ENCODE measurements around the gene ASIC2. TPM values are rescaled to one million over a fixed set of nuclear protein-coding genes. Genes with fewer than 3 reads are reported as not detected.

Gene ASIC2
- total RNA-seq, 1 experiment from 2014 or later, result not detected

GRCh38 chr17:33135691-33136090 is 157.4 kb downstream of the ASIC2 start:
- H3K27me3 ChIP-seq (replicated peaks; ENCODE audit: control insufficient read depth, insufficient read depth, low read length), result no peaks in the 10 kb centered on the region; the same call in 1 of the 2 replicates
- CTCF ChIA-PET, result no interaction called here
- no peak overlapping the region for H3K4me3 ChIP-seq (ENCODE audit: low read depth, low read length)
- Mint-ChIP-seq H3K27me3 (ENCODE audit: insufficient read depth, unreplicated experiment) (peaks cover 20% of the 10 kb centered on the region), H3K4me3 (ENCODE audit: unreplicated experiment) (no peak overlapping the region), H3K4me1 (ENCODE audit: low read depth, unreplicated experiment) (no peaks in the 10 kb centered on the region), H3K9me3 (ENCODE audit: unreplicated experiment) (no peaks in the 10 kb centered on the region), H3K36me3 (ENCODE audit: insufficient read depth, unreplicated experiment) (no peaks in the 10 kb centered on the region), H3K27ac (ENCODE audit: unreplicated experiment) (no peak overlapping the region)
- H3K36me3 ChIP-seq (ENCODE audit: control insufficient read depth, insufficient read depth, low read length), result no peaks in the 10 kb centered on the region
- no peak for DNase-seq
- no peak for TF ChIP-seq CTCF (IDR thresholded peaks at IDR 0.05; ENCODE audit: insufficient read depth in 1 of 2, low read depth in 1 of 2, low read length in 1 of 2, severe bottlenecking in 1 of 2, unreplicated experiment in 1 of 2)
- POLR2A ChIA-PET, result no interaction called here
- H3K9me3 ChIP-seq, result no peaks in the 10 kb centered on the region
- intact Hi-C loops (cut with micrococcal nuclease; ENCODE audit: unreplicated experiment), result no loop called here
- H3K4me1 ChIP-seq, result no peaks in the 10 kb centered on the region
- no TSS peak for BruUV-seq (replicated peaks)

GRCh38 chr17:33131620-33132019 is 161.5 kb downstream of the ASIC2 start:
- POLR2A ChIA-PET, result no interaction called here
- no peaks in the 10 kb centered on the region for H3K9me3 ChIP-seq
- intact Hi-C loops (cut with micrococcal nuclease; ENCODE audit: unreplicated experiment), result no loop called here
- no peak for DNase-seq
- H3K27me3 ChIP-seq (replicated peaks; ENCODE audit: control insufficient read depth, insufficient read depth, low read length), result no peaks in the 10 kb centered on the region; the same call in 1 of the 2 replicates
- Mint-ChIP-seq H3K4me3 (ENCODE audit: unreplicated experiment) (no peak overlapping the region), H3K9me3 (ENCODE audit: unreplicated experiment) (no peaks in the 10 kb centered on the region), H3K27me3 (ENCODE audit: insufficient read depth, unreplicated experiment) (peaks cover 35% of the 10 kb centered on the region), H3K4me1 (ENCODE audit: low read depth, unreplicated experiment) (no peaks in the 10 kb centered on the region), H3K27ac (ENCODE audit: unreplicated experiment) (no peak overlapping the region), H3K36me3 (ENCODE audit: insufficient read depth, unreplicated experiment) (no peaks in the 10 kb centered on the region)
- BruUV-seq (replicated peaks), result no TSS peak
- no peak overlapping the region for H3K4me3 ChIP-seq (ENCODE audit: low read depth, low read length)
- no peaks in the 10 kb centered on the region for H3K36me3 ChIP-seq (ENCODE audit: control insufficient read depth, insufficient read depth, low read length)
- CTCF ChIA-PET, result no interaction called here
- H3K4me1 ChIP-seq, result no peaks in the 10 kb centered on the region
- TF ChIP-seq CTCF (IDR thresholded peaks at IDR 0.05; ENCODE audit: insufficient read depth in 1 of 2, low read depth in 1 of 2, low read length in 1 of 2, severe bottlenecking in 1 of 2, unreplicated experiment in 1 of 2), result no peak

GRCh38 chr17:33127706-33128105 is 165.4 kb downstream of the ASIC2 start:
- Mint-ChIP-seq H3K9me3 (ENCODE audit: unreplicated experiment) (no peaks in the 10 kb centered on the region), H3K36me3 (ENCODE audit: insufficient read depth, unreplicated experiment) (no peaks in the 10 kb centered on the region), H3K27ac (ENCODE audit: unreplicated experiment) (no peak overlapping the region), H3K27me3 (ENCODE audit: insufficient read depth, unreplicated experiment) (peaks cover 37% of the 10 kb centered on the region), H3K4me3 (ENCODE audit: unreplicated experiment) (no peak overlapping the region), H3K4me1 (ENCODE audit: low read depth, unreplicated experiment) (no peaks in the 10 kb centered on the region)
- intact Hi-C loops (cut with micrococcal nuclease; ENCODE audit: unreplicated experiment), result no loop called here
- H3K9me3 ChIP-seq, result no peaks in the 10 kb centered on the region
- no peak for TF ChIP-seq CTCF (IDR thresholded peaks at IDR 0.05; ENCODE audit: insufficient read depth in 1 of 2, low read depth in 1 of 2, low read length in 1 of 2, severe bottlenecking in 1 of 2, unreplicated experiment in 1 of 2)
- H3K4me3 ChIP-seq (ENCODE audit: low read depth, low read length), result no peak overlapping the region
- H3K27me3 ChIP-seq (replicated peaks; ENCODE audit: control insufficient read depth, insufficient read depth, low read length), result no peaks in the 10 kb centered on the region; the same call in 1 of the 2 replicates
- H3K36me3 ChIP-seq (ENCODE audit: control insufficient read depth, insufficient read depth, low read length), result no peaks in the 10 kb centered on the region
- ChIA-PET POLR2A (no interaction called here), CTCF (no interaction called here)
- H3K4me1 ChIP-seq, result no peaks in the 10 kb centered on the region
- BruUV-seq (replicated peaks), result no TSS peak
- no peak for DNase-seq

Data from Caco-2 (cell line).